IPS-NIHi11 (cell line): Measurements from ENCODE around the gene TAF1.
"Not testable (repeated sequence)": the region's sequence is repeated elsewhere in the genome, so short reads cannot be mapped to it uniquely, and the experiment has no call there.

Source experiments
- DNase-seq: peaks from one replicate; pipeline ENCODE4 v3.0.0; 2012; ENCODE audit warnings: mixed read lengths, low spot score

The TAF1 gene

GRCh38 chrX:71510161-71510560, 144.0 kb downstream of the TAF1 start:
- DNase-seq, result no peak

- not testable (repeated sequence) for DNase-seq
Observed at GRCh38 chrX:71513731-71514130, 147.6 kb downstream of the TAF1 start.

- no peak for DNase-seq
Observed at GRCh38 chrX:71514367-71515037, 148.3 kb downstream of the TAF1 start.

GRCh38 chrX:71515038-71515396, 148.9 kb downstream of the TAF1 start:
- DNase-seq, result no peak
